ENCODE results near the gene MEIOSIN.

The MEIOSIN gene

GRCh38 chr19:45805719-45806118, 72.5 kb downstream of the MEIOSIN start:
- peaks cover 40% of the 10 kb centered on the region for H3K4me1 ChIP-seq (ENCODE audit: control insufficient read depth, low read length)
- H3K27ac ChIP-seq (ENCODE audit: low read depth, low read length): no peak overlapping the region
- no peak overlapping the region for H3K4me3 ChIP-seq (ENCODE audit: low read length)
- TF ChIP-seq EZH2phosphoT487 (IDR thresholded peaks at IDR 0.05; ENCODE audit: borderline replicate concordance, low read length): no peak
- TF ChIP-seq, protein P1, sequence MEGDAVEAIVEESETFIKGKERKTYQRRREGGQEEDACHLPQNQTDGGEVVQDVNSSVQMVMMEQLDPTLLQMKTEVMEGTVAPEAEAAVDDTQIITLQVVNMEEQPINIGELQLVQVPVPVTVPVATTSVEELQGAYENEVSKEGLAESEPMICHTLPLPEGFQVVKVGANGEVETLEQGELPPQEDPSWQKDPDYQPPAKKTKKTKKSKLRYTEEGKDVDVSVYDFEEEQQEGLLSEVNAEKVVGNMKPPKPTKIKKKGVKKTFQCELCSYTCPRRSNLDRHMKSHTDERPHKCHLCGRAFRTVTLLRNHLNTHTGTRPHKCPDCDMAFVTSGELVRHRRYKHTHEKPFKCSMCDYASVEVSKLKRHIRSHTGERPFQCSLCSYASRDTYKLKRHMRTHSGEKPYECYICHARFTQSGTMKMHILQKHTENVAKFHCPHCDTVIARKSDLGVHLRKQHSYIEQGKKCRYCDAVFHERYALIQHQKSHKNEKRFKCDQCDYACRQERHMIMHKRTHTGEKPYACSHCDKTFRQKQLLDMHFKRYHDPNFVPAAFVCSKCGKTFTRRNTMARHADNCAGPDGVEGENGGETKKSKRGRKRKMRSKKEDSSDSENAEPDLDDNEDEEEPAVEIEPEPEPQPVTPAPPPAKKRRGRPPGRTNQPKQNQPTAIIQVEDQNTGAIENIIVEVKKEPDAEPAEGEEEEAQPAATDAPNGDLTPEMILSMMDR (IDR thresholded peaks at IDR 0.05; ENCODE audit: low read depth, low read length, poor library complexity, severe bottlenecking): no peak
- H3K4me2 ChIP-seq (ENCODE audit: low read length): no peak overlapping the region
- no peaks in the 10 kb centered on the region for H4K20me1 ChIP-seq (ENCODE audit: control insufficient read depth, insufficient read depth, low read depth, low read length)
- H3K27me3 ChIP-seq (ENCODE audit: control insufficient read depth, low read length): no peaks in the 10 kb centered on the region
- no peaks in the 10 kb centered on the region for H3F3A ChIP-seq (ENCODE audit: control insufficient read depth, insufficient read depth)
- H3K9me2 ChIP-seq (replicated peaks; ENCODE audit: control insufficient read depth, low read length): no peaks in the 10 kb centered on the region
- H3K9me3 ChIP-seq (ENCODE audit: control insufficient read depth, insufficient read depth, low read length): no peaks in the 10 kb centered on the region
- H3K79me2 ChIP-seq (ENCODE audit: control insufficient read depth, low read length): no peaks in the 10 kb centered on the region
- no peaks in the 10 kb centered on the region for H3K36me3 ChIP-seq (ENCODE audit: control insufficient read depth, low read length)

DNA sequence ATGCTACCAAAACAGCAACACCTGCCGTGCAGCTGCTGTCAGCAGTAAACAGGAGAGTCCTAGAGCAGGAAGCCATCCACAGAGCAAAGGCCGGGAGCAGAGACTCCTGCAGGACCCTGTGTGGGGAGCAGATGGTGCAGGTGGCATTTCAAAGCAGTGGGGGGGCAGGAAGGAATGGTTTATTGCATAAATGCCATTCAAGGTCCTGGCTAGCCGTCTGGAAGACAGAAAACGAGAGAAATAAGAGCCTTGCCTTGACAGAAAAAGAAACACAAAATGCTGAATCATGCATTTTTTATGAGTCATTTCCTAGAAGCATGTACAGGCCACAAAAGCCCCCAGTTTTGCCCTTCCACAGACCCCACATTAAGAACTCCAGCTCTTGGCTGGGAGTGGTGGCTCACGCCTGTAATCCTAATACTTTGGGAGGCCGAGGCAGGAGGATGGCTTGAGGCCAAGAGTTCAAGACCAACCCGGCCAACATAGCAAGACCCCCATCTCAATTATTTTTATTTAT, 76.5 kb downstream of the MEIOSIN start:
- Histone ChIP-seq H4K20me1 (ENCODE audit: control insufficient read depth, insufficient read depth, low read depth, low read length) (no peaks in the 10 kb centered on the region), H3K4me1 (ENCODE audit: control insufficient read depth, low read length) (peaks cover 24% of the 10 kb centered on the region), H3K79me2 (ENCODE audit: control insufficient read depth, low read length) (no peaks in the 10 kb centered on the region), H3K27ac (ENCODE audit: low read depth, low read length) (peak overlapping the region; percentile 37), H3K27me3 (ENCODE audit: control insufficient read depth, low read length) (no peaks in the 10 kb centered on the region), H3K9me3 (ENCODE audit: control insufficient read depth, insufficient read depth, low read length) (no peaks in the 10 kb centered on the region), H3K4me3 (ENCODE audit: low read length) (peak overlapping the region; percentile 21; the same call in 1 of the 2 replicates), H3K36me3 (ENCODE audit: control insufficient read depth, low read length) (peaks cover 6% of the 10 kb centered on the region), H3K9me2 (replicated peaks; ENCODE audit: control insufficient read depth, low read length) (no peaks in the 10 kb centered on the region), H3K4me2 (ENCODE audit: low read length) (peak overlapping the region; percentile 47), H3F3A (ENCODE audit: control insufficient read depth, insufficient read depth) (no peaks in the 10 kb centered on the region)
- no peak for TF ChIP-seq EZH2phosphoT487 (IDR thresholded peaks at IDR 0.05; ENCODE audit: borderline replicate concordance, low read length)
- TF ChIP-seq, protein P1 (IDR thresholded peaks at IDR 0.05; ENCODE audit: low read depth, low read length, poor library complexity, severe bottlenecking): no peak

DNA sequence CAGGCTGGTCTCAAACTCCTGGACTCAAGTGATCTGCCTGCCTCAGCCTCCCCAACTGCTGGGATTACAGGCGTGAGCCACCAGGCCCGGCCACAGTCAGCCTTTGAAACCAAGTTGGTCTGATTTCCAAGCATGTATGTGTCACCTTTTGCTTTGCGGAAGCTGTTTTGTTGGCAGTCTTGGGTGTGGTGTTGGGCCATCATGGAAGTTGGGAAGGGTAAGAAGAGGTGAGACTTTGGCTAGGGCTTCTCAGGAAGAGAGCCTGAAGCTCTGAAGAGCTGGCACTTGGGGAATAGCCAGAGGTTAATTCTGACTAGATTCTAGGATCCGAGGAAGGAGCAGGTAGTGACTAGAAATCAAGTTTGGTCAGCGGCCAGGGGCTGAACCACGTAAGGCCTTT, 79.1 kb downstream of the MEIOSIN start:
- Histone ChIP-seq H3K9me2 (replicated peaks; ENCODE audit: control insufficient read depth, low read length) (no peaks in the 10 kb centered on the region), H3K4me2 (ENCODE audit: low read length) (no peak overlapping the region), H3K4me3 (ENCODE audit: low read length) (no peak overlapping the region), H3K4me1 (ENCODE audit: control insufficient read depth, low read length) (peaks cover 25% of the 10 kb centered on the region), H4K20me1 (ENCODE audit: control insufficient read depth, insufficient read depth, low read depth, low read length) (peaks cover 3% of the 10 kb centered on the region; the same call in 1 of the 2 replicates), H3K79me2 (ENCODE audit: control insufficient read depth, low read length) (no peaks in the 10 kb centered on the region), H3K27ac (ENCODE audit: low read depth, low read length) (no peak overlapping the region), H3K9me3 (ENCODE audit: control insufficient read depth, insufficient read depth, low read length) (no peaks in the 10 kb centered on the region), H3K36me3 (ENCODE audit: control insufficient read depth, low read length) (peaks cover 22% of the 10 kb centered on the region), H3F3A (ENCODE audit: control insufficient read depth, insufficient read depth) (no peaks in the 10 kb centered on the region), H3K27me3 (ENCODE audit: control insufficient read depth, low read length) (no peaks in the 10 kb centered on the region)
- TF ChIP-seq EZH2phosphoT487 (IDR thresholded peaks at IDR 0.05; ENCODE audit: borderline replicate concordance, low read length): no peak
- TF ChIP-seq, protein P1 (IDR thresholded peaks at IDR 0.05; ENCODE audit: low read depth, low read length, poor library complexity, severe bottlenecking): no peak
